Liver (tissue), 9 donors: ENCODE data around the gene HSPA12B. TPM values are rescaled to one million over a fixed set of nuclear protein-coding genes. Genes with fewer than 3 reads are reported as not detected.

Experiments
- DNase-seq: peaks from one replicate; pipeline ENCODE4 v3.0.0-alpha.2; 2017; ENCODE audit warnings: low spot score
- H3K27ac ChIP-seq, 2 donors: one replicate each; pipeline ENCODE4 v1.7.0; 2013; ENCODE audit warnings: inconsistent platforms in 2 of 2, low read length in 2 of 2, control low read depth in 1 of 2, low read depth in 1 of 2, mild to moderate bottlenecking in 1 of 2
- H3K27me3 ChIP-seq, 4 donors: one replicate each; pipeline versions ENCODE4 v1.6.1 to v1.7.0; 2013; ENCODE audit warnings: low read length in 3 of 4, inconsistent platforms in 1 of 4, mild to moderate bottlenecking in 1 of 4, moderate library complexity in 1 of 4; ENCODE audit not compliant: control insufficient read depth in 4 of 4, insufficient read depth in 4 of 4
- H3K36me3 ChIP-seq, 4 donors: one replicate each; pipeline versions ENCODE4 v1.6.1 to v1.7.0; 2013; ENCODE audit warnings: low read length in 3 of 4, mild to moderate bottlenecking in 3 of 4, low read depth in 1 of 4, moderate library complexity in 1 of 4; ENCODE audit not compliant: control insufficient read depth in 4 of 4, insufficient read depth in 3 of 4
- H3K4me1 ChIP-seq, 4 donors: one replicate each; pipeline versions ENCODE4 v1.6.1 to v1.7.0; 2013; ENCODE audit warnings: low read length in 3 of 4, mild to moderate bottlenecking in 3 of 4, moderate library complexity in 1 of 4; ENCODE audit not compliant: control insufficient read depth in 4 of 4, insufficient read depth in 4 of 4
- H3K4me3 ChIP-seq, 3 donors: one replicate each; pipeline versions ENCODE4 v1.6.1 to v1.7.0; 2013; ENCODE audit warnings: low read length in 3 of 3, control low read depth in 1 of 3, low read depth in 1 of 3, mild to moderate bottlenecking in 1 of 3
- H3K9ac ChIP-seq, 2 donors: one replicate each; pipeline ENCODE4 v1.7.0; 2013; ENCODE audit warnings: low read length in 2 of 2, mild to moderate bottlenecking in 2 of 2, moderate library complexity in 2 of 2, control low read depth in 1 of 2, low read depth in 1 of 2
- H3K9me3 ChIP-seq, 4 donors: one replicate each; pipeline versions ENCODE4 v1.6.1 to v1.7.0; 2013; ENCODE audit warnings: low read length in 3 of 4; ENCODE audit not compliant: control insufficient read depth in 4 of 4
- EGR1 ChIP-seq, 2 donors: IDR thresholded peaks; 2 replicates each; pipeline ENCODE4 v1.6.1; 2016 to 2018; ENCODE audit warnings: antibody characterized with exemption in 2 of 2, low read depth in 2 of 2
- FOXA1 ChIP-seq: IDR thresholded peaks from 2 replicates; pipeline ENCODE4 v1.6.1; 2016; ENCODE audit warnings: antibody characterized with exemption
- FOXA2 ChIP-seq: IDR thresholded peaks from 2 replicates; pipeline ENCODE4 v1.6.1; 2016; ENCODE audit warnings: antibody characterized with exemption
- GABPA ChIP-seq, 2 donors: IDR thresholded peaks in 1 of 2; conservative IDR thresholded peaks in 1 of 2; 2 replicates each; pipeline ENCODE4 v1.6.1; 2016; ENCODE audit warnings: antibody characterized with exemption in 2 of 2, mild to moderate bottlenecking in 1 of 2, moderate library complexity in 1 of 2
- HNF4A ChIP-seq, 2 donors: conservative IDR thresholded peaks; 2 replicates each; pipeline ENCODE4 v1.6.1; 2016; ENCODE audit warnings: antibody characterized with exemption in 2 of 2, mild to moderate bottlenecking in 2 of 2
- HNF4G ChIP-seq: IDR thresholded peaks from 2 replicates; pipeline ENCODE4 v1.6.1; 2016; ENCODE audit warnings: antibody characterized with exemption
- JUND ChIP-seq, 2 donors: IDR thresholded peaks; 2 replicates each; pipeline ENCODE4 v1.6.1; 2016; ENCODE audit warnings: antibody characterized with exemption in 2 of 2
- NR2F2 ChIP-seq: IDR thresholded peaks from 2 replicates; pipeline ENCODE4 v1.6.1; 2016; ENCODE audit warnings: antibody characterized with exemption
- RAD21 ChIP-seq, 2 donors: IDR thresholded peaks; 2 replicates each; pipeline ENCODE4 v1.6.1; 2016; ENCODE audit warnings: antibody characterized with exemption in 2 of 2, mild to moderate bottlenecking in 2 of 2
- RXRA ChIP-seq, 2 donors: IDR thresholded peaks; 2 replicates each; pipeline ENCODE4 v1.6.1; 2017 to 2018; ENCODE audit warnings: antibody characterized with exemption in 2 of 2, mild to moderate bottlenecking in 1 of 2
- SP1 ChIP-seq: IDR thresholded peaks from 2 replicates; pipeline ENCODE4 v1.6.1; 2018; ENCODE audit warnings: antibody characterized with exemption, mild to moderate bottlenecking
- TAF1 ChIP-seq: conservative IDR thresholded peaks from 2 replicates; pipeline ENCODE4 v1.6.1; 2016; ENCODE audit warnings: antibody characterized with exemption, mild to moderate bottlenecking
- YY1 ChIP-seq: IDR thresholded peaks from 2 replicates; pipeline ENCODE4 v1.6.1; 2016; ENCODE audit warnings: antibody characterized with exemption, mild to moderate bottlenecking
- WGBS: extraction: QIAGEN DNeasy Blood & Tissue Kit; methylation state at CpG from one replicate; pipeline ENCODE4 v1.1.7; 2013; 5-methylcytosine and 5-hydroxymethylcytosine counted together
- polyA plus RNA-seq, 2 donors: library from polyadenylated mRNA; stranded (reverse) in 1 of 2; unstranded in 1 of 2; fragments of 200-250 nt in 1 of 2; fragments of >200 nt in 1 of 2; fragmentation: Nextera tagmentation in 1 of 2; extraction: Ambion mirVana in 1 of 2; gene quantifications; one replicate each; pipeline versions ENCODE4 v1.2.1 to v1.2.3, GENCODE V29; 2013 to 2015
- total RNA-seq, 2 donors: library from RNA; depleted of rRNA; stranded (reverse); fragments of >200 nt; gene quantifications; one replicate each; pipeline ENCODE4 v1.2.3, GENCODE V29; 2014
- TF ChIP-seq, protein P1 (sequence below): IDR thresholded peaks from 2 replicates; pipeline ENCODE4 v1.6.1; 2016; ENCODE audit warnings: antibody characterized with exemption
- TF ChIP-seq, protein P2 (sequence below): IDR thresholded peaks from 2 replicates; pipeline ENCODE4 v1.6.1; 2016; ENCODE audit warnings: antibody characterized with exemption
- TF ChIP-seq, protein P3 (sequence below): IDR thresholded peaks from 2 replicates; pipeline ENCODE4 v1.6.1; 2016; ENCODE audit warnings: antibody characterized with exemption, mild to moderate bottlenecking
- TF ChIP-seq, protein P4 (sequence below): fragments of 150-350 bp; IDR thresholded peaks from 2 replicates; pipeline ENCODE4 v1.5.1; 2017; ENCODE audit warnings: improper control_type of control experiment, low read depth, low read length; ENCODE audit not compliant: missing input control
- TF ChIP-seq, protein P5 (sequence below): IDR thresholded peaks from 2 replicates; pipeline ENCODE4 v1.6.1; 2016; ENCODE audit warnings: antibody characterized with exemption
- donor health status: healthy.
- donor health status: healthy.
- donor health status: healthy.
- donor health status: healthy.
- donor health status: healthy.

The HSPA12B gene
- total and polyA plus RNA-seq, 4 donors = 0.72 to 1.8 (median 0.87) TPM

DNA sequence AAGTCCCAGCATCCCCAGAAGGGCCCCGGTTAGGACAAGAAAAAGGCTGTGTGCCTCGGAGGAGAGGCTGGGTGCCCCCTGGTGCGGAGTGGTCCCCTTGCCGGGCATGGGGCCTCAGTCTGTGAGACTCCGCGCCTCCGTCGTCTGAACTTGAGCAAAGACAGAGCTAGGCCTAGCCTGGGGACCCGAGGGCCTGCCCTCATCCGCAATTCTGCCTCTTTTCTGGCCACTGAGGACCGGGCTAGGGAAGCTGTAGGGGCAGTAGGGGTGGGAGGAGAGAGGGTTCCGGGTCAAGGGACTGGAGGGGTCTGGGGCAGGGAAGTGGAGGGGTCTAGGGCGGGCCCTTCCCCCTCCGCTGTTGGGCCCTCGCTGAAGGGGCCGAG is 550 bp upstream of the HSPA12B start:
- DNase-seq = no peak
- 77% methylated on average over 16 of the region's 16 CpGs for WGBS
- no peak overlapping the region for H3K9ac ChIP-seq
- no peaks in the 10 kb centered on the region for H3K4me1 ChIP-seq
- peaks cover 0 to 4% (median 1%) of the 10 kb centered on the region in 4 donors for H3K27me3 ChIP-seq
- no peaks in the 10 kb centered on the region for H3K9me3 ChIP-seq
- no peak overlapping the region for H3K27ac ChIP-seq
- H3K36me3 ChIP-seq = no peaks in the 10 kb centered on the region
- H3K4me3 ChIP-seq = no peak overlapping the region
- TF ChIP-seq NR2F2 (no peak), YY1 (no peak), GABPA (IDR thresholded peaks at IDR 0.05 in 1 of 2, conservative IDR thresholded peaks at IDR 0.05 in 1 of 2) (no peak), SP1 (no peak), EGR1 (IDR thresholded peaks at IDR 0.05; ENCODE audit: low read depth in 2 of 2) (no peak), TAF1 (no peak), RXRA (IDR thresholded peaks at IDR 0.05) (no peak), RAD21 (IDR thresholded peaks at IDR 0.05) (no peak), HNF4A (conservative IDR thresholded peaks at IDR 0.05) (no peak), FOXA1 (no peak), JUND (IDR thresholded peaks at IDR 0.05) (no peak), HNF4G (no peak), FOXA2 (no peak)
- TF ChIP-seq, protein P1, sequence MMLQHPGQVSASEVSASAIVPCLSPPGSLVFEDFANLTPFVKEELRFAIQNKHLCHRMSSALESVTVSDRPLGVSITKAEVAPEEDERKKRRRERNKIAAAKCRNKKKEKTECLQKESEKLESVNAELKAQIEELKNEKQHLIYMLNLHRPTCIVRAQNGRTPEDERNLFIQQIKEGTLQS = no peak
- TF ChIP-seq, protein P2, sequence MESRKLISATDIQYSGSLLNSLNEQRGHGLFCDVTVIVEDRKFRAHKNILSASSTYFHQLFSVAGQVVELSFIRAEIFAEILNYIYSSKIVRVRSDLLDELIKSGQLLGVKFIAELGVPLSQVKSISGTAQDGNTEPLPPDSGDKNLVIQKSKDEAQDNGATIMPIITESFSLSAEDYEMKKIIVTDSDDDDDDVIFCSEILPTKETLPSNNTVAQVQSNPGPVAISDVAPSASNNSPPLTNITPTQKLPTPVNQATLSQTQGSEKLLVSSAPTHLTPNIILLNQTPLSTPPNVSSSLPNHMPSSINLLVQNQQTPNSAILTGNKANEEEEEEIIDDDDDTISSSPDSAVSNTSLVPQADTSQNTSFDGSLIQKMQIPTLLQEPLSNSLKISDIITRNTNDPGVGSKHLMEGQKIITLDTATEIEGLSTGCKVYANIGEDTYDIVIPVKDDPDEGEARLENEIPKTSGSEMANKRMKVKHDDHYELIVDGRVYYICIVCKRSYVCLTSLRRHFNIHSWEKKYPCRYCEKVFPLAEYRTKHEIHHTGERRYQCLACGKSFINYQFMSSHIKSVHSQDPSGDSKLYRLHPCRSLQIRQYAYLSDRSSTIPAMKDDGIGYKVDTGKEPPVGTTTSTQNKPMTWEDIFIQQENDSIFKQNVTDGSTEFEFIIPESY = no peak
- TF ChIP-seq, protein P3, sequence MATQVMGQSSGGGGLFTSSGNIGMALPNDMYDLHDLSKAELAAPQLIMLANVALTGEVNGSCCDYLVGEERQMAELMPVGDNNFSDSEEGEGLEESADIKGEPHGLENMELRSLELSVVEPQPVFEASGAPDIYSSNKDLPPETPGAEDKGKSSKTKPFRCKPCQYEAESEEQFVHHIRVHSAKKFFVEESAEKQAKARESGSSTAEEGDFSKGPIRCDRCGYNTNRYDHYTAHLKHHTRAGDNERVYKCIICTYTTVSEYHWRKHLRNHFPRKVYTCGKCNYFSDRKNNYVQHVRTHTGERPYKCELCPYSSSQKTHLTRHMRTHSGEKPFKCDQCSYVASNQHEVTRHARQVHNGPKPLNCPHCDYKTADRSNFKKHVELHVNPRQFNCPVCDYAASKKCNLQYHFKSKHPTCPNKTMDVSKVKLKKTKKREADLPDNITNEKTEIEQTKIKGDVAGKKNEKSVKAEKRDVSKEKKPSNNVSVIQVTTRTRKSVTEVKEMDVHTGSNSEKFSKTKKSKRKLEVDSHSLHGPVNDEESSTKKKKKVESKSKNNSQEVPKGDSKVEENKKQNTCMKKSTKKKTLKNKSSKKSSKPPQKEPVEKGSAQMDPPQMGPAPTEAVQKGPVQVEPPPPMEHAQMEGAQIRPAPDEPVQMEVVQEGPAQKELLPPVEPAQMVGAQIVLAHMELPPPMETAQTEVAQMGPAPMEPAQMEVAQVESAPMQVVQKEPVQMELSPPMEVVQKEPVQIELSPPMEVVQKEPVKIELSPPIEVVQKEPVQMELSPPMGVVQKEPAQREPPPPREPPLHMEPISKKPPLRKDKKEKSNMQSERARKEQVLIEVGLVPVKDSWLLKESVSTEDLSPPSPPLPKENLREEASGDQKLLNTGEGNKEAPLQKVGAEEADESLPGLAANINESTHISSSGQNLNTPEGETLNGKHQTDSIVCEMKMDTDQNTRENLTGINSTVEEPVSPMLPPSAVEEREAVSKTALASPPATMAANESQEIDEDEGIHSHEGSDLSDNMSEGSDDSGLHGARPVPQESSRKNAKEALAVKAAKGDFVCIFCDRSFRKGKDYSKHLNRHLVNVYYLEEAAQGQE = no peak
- TF ChIP-seq, protein P4, sequence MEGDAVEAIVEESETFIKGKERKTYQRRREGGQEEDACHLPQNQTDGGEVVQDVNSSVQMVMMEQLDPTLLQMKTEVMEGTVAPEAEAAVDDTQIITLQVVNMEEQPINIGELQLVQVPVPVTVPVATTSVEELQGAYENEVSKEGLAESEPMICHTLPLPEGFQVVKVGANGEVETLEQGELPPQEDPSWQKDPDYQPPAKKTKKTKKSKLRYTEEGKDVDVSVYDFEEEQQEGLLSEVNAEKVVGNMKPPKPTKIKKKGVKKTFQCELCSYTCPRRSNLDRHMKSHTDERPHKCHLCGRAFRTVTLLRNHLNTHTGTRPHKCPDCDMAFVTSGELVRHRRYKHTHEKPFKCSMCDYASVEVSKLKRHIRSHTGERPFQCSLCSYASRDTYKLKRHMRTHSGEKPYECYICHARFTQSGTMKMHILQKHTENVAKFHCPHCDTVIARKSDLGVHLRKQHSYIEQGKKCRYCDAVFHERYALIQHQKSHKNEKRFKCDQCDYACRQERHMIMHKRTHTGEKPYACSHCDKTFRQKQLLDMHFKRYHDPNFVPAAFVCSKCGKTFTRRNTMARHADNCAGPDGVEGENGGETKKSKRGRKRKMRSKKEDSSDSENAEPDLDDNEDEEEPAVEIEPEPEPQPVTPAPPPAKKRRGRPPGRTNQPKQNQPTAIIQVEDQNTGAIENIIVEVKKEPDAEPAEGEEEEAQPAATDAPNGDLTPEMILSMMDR = no peak
- TF ChIP-seq, protein P5, sequence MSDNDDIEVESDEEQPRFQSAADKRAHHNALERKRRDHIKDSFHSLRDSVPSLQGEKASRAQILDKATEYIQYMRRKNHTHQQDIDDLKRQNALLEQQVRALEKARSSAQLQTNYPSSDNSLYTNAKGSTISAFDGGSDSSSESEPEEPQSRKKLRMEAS = no peak
